OCI-LY3 (cell line): ENCODE results near the gene EPS8L1.

Experiments used
- CTCF ChIP-seq: fragments of 200-600, 300-600 bp; sonication (generic); IDR thresholded peaks from 2 replicates; pipeline ENCODE4 v1.5.1; 2014; ENCODE audit warnings: antibody characterized with exemption, low read length, low read depth
- EZH2phosphoT487 ChIP-seq: fragments of 200-600 bp; shearing (Covaris generic); IDR thresholded peaks from 2 replicates; pipeline ENCODE4 v1.6.1; 2018; ENCODE audit warnings: antibody characterized with exemption, mixed run types, low read depth

- TF ChIP-seq CTCF (no peak), EZH2phosphoT487 (no peak)
These were observed 15.6 kb downstream of the EPS8L1 start for GRCh38 chr19:55091126-55091910.
